ENCODE measurements around the gene NIPAL1.

Gene NIPAL1

GRCh38 chr4:48012824-48013223, 3.7 kb upstream of the NIPAL1 start:
- DNase-seq (ENCODE audit: low read depth in 2 of 2): peak; percentile 34 to 46
- no peak for TF ChIP-seq CTCF (IDR thresholded peaks at IDR 0.05; ENCODE audit: low read depth, low read length)
- H3K4me3 ChIP-seq (replicated peaks in 1 of 2; ENCODE audit: low read depth in 2 of 2, low read length in 2 of 2): no peak overlapping the region

GRCh38 chr4:48015216-48015615, 1.4 kb upstream of the NIPAL1 start:
- no peak for TF ChIP-seq CTCF (IDR thresholded peaks at IDR 0.05; ENCODE audit: low read depth, low read length)
- H3K4me3 ChIP-seq (replicated peaks in 1 of 2; ENCODE audit: low read depth in 2 of 2, low read length in 2 of 2): no peak overlapping the region
- no peak for DNase-seq (ENCODE audit: low read depth in 2 of 2)

DNA sequence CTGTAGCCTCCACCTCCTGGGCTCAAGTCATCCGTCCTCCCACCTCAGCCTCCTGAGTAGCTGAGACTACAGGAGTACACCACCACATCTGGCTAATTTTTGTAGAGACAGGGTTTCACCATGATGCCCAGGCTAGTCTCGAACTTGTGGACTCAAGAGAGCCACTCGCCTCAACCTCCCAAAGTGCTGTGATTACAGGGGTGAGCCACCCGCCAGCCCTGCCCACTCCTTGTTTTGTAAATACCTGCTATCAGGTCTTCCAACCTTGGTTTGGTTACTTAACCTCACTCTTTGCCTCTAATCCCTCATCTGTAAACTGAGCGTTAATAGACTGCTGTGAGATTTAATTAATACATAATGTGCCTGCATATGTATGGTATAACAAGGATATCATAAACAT, 894 bp upstream of the NIPAL1 start:
- DNase-seq (ENCODE audit: low read depth in 2 of 2): no peak
- H3K4me3 ChIP-seq (replicated peaks in 1 of 2; ENCODE audit: low read depth in 2 of 2, low read length in 2 of 2): no peak overlapping the region
- no peak for TF ChIP-seq CTCF (IDR thresholded peaks at IDR 0.05; ENCODE audit: low read depth, low read length)

- H3K4me3 ChIP-seq (replicated peaks in 1 of 2; ENCODE audit: low read depth in 2 of 2, low read length in 2 of 2): peak overlapping the region; percentile 64 to 72
- no peak for TF ChIP-seq CTCF (IDR thresholded peaks at IDR 0.05; ENCODE audit: low read depth, low read length)
- DNase-seq (ENCODE audit: low read depth in 2 of 2): peak; percentile 64 to 73
Measured at GRCh38 chr4:48017108-48017571, 568 bp downstream of the NIPAL1 start.

GRCh38 chr4:48018112-48018511, 1.5 kb downstream of the NIPAL1 start:
- no peak for DNase-seq (ENCODE audit: low read depth in 2 of 2)
- no peak overlapping the region for H3K4me3 ChIP-seq (replicated peaks in 1 of 2; ENCODE audit: low read depth in 2 of 2, low read length in 2 of 2)

GRCh38 chr4:48021100-48021499, 4.5 kb downstream of the NIPAL1 start:
- H3K4me3 ChIP-seq (replicated peaks in 1 of 2; ENCODE audit: low read depth in 2 of 2, low read length in 2 of 2): no peak overlapping the region
- no peak for DNase-seq (ENCODE audit: low read depth in 2 of 2)
- no peak for TF ChIP-seq CTCF (IDR thresholded peaks at IDR 0.05; ENCODE audit: low read depth, low read length)

More at GRCh38 chr4:48018112-48018511, 1.5 kb downstream of the NIPAL1 start:
- TF ChIP-seq CTCF (IDR thresholded peaks at IDR 0.05; ENCODE audit: low read depth, low read length): no peak

- DNase-seq (ENCODE audit: low read depth in 2 of 2): no peak
- no peak for TF ChIP-seq CTCF (IDR thresholded peaks at IDR 0.05; ENCODE audit: low read depth, low read length)
- no peak overlapping the region for H3K4me3 ChIP-seq (replicated peaks in 1 of 2; ENCODE audit: low read depth in 2 of 2, low read length in 2 of 2)
Measured at GRCh38 chr4:48022192-48022799, 5.7 kb downstream of the NIPAL1 start.

Data from cardiac fibroblast (primary cell).